Activated CD4-positive, alpha-beta T cell treated with anti-CD3 and anti-CD28 coated beads, Interleukin-2, amount 50 U/mL, for 24 hours (primary cell): ENCODE measurements around the gene FAT2.

Experiments used
- DNase-seq, 2 donors: peaks; one replicate each; pipeline ENCODE4 v3.0.0-alpha.2; 2020; ENCODE audit warnings: low read depth in 1 of 2, low spot score in 1 of 2

The FAT2 gene

DNA sequence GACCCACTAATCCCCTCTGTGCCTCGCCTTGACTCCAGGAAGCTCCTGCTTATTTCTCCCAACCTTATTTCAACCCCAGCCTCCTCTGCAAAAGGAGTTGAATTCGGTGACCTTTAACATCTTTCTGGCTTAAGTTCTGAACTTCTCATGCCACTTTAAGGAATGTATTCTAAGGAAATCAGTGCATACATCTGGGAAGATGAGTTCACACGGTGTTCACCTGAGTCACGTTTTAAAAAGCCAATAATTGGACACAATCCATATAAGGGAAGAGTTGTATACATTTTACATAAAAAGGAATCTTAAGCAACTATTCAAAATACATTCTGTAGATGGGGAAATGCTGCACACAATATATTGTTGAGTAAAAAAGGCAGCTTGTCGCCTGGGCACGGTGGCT, 33.2 kb downstream of the FAT2 start:
- DNase-seq: no peak

DNA sequence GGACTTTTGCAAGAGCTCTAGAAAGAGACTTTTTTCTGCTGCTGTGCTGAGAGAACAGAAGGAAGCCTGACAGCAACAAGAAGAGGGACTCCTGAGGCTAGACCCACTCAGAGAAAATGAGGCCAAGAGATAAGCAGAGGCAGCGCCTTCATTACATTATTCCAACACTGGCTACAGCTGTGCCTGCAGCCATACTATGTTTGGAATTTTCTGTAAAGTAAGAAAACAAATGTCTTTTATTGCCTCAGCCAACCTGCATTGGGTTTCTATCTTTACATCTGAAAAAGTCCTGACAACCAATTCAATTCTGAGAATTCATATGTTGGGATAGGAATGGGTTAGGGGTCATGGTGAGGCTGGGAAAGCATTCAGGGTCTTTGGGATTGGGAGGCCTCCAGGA, 33.7 kb downstream of the FAT2 start:
- DNase-seq: no peak

DNA sequence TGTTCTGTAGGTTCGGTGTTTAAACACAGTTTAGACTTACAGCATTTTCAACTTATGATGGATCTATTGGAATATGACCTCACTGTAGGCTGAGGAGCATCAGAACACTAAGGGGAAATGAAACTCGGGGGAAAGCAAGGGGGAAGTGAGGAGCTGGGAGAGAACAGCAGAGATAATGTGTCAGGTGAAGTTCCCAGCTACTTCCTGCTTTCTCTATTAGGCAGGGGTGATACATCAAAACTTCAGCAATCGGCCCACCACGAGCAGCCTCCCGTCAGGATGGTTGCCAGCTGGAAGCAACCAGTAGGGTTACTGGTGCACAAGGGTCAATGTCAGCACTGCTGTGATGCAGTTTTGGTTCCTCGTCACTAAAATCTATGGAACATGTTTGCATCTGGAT, 34.3 kb downstream of the FAT2 start:
- no peak for DNase-seq

DNA sequence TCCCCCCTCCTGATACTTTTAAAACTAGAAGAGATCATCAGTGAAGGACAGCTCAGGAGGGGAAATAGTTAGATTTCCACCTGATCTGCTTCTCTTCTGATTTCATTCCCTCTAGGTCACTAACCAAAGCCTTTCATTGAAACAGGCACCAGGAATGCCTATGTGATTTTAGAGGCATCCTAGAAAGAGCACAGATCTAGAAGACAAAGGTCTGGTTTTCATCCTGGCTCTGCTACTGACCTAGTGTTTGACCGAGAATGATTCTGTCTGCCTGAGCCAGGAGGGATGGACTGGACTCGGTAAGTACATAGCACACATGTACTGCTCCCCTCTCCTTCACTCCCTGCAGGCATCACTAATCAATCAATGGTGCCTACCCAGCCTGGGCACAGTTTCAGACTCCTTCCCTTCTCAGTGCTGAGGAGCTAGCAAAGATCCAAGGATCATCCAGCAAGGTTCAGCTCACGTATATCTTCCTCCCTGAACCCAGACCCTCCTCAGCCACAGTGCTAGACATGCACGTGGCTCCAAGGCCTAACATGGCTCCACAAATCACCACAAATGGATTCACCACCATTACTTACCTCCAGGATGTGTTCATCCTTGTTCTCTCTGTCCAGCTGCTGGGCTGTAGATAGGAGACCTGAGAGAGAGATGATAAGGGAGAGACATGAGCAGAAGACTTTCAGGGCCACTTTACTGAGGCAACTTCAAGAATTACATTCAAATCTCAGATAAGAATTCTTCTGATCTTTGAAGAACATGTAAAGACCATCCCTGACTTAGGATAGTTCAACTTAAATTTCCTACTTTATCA, 35.2 kb downstream of the FAT2 start:
- no peak for DNase-seq

DNA sequence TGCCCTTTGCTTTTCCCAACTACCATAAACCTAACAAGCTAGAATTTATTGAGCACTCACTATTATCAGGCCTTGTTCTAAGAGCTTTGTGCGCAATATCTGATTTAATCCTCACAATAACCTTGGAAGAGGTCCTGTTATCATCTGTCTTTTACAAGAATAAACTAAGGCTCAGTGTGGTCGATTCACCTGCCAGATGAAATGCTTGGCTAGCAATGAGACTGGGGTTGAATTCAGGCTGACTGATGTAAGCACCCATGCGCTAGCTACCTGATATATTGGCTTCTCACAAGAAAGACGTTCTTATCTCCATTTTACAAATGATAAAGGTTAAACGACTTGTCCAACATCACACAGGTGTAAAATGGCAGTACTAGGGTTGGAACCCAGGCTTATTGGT, 37.4 kb downstream of the FAT2 start:
- no peak for DNase-seq

DNA sequence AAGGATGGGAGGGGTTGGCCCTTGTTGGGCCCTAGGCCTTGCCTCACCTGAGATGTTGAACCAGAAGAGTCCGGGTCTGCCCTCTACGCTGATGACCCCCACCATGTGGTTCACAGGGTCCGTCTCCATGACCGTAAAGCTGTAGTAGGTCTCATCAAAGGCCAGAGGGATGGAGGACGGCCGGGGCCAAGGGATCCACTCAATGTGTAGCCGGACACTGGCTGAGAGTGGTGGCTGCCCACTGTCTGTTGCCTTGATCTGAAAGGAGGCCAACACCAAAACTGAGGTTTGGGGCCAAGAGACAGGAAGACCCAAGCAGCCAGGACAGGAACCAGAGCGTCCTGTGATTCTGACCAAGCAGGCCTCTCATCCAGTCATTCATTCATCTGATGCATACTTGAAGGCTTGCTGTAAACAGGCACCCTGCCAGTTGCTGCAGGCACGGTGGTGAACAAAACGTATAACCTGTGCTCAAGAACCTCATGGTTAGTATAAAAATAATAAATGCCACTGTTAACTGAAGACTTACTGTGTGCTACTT, 37.9 kb downstream of the FAT2 start:
- DNase-seq: no peak

DNA sequence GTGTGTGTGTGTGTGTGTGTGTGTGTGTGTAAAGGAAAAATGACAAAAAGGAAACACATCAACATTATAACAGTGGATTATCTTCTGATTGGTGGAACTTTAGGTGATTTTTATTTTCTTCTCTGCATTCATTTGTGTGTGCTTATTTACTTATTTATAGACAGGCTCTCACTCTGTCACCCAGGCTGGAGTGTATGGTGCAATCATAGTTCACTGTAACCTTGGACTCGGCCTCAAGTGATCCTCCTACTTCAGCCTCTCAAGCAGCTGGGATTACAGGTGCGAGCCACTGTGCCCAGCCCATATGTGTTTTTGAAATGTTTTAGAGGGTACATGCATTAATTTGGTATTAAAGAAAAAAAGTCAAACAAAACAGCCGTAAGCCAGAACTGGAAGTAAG, 39.1 kb downstream of the FAT2 start:
- no peak for DNase-seq

DNA sequence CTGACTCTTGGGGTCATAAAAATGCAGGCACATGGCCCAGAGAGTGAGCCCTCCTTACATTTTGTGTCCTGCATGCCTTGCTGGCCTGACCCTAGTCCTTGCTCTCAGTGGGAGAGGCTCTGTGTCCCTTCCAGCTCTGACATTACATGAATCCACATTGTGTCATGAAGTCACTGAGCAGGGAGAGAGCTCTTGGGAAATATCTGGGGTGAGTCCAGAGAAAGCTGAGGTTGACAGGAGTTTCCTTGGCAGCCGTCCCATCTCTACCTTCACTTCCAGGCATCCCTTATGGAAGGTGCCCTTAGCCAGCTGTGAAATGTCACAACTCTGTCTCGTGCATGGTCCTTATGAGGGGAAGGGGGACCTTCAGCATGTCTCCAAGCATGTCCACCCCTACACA, 41.0 kb downstream of the FAT2 start:
- DNase-seq: no peak

DNA sequence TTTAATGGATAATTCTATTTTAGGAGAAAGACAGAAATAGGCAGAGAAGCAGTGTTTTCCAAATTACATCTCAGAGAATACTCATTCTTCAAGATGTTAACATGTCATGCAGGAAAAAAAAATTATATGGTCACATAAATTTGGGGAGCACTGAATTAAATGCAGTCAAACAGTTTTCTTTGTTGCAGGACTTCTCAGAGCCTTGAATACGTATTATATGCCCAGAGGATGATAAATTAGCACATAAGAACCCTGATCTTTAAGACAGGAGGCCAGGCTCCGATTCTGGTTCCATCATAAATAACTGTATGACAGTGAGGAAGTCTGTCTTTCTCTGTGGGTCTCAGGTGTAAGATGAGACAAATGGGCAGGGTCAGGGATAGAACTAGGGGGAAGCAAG, 41.4 kb downstream of the FAT2 start:
- DNase-seq: no peak

DNA sequence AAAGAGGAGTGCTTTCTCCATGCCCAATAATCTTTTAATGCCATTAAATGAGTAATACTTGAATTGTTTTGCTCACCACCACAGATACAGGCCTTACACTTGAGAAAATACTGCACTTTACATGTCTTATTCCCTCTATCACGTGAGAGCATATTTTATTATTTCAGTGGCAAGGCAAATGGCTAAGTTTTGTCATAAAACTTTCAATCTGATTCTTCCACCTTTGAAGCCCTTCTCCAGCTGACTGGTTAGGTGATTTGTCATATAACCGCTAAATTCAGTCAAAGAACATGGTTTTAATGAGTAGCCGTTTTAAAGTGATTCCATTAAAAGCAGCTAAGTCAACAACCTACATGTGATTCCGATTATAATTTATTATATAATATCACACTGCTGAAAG, 43.8 kb downstream of the FAT2 start:
- no peak for DNase-seq

DNA sequence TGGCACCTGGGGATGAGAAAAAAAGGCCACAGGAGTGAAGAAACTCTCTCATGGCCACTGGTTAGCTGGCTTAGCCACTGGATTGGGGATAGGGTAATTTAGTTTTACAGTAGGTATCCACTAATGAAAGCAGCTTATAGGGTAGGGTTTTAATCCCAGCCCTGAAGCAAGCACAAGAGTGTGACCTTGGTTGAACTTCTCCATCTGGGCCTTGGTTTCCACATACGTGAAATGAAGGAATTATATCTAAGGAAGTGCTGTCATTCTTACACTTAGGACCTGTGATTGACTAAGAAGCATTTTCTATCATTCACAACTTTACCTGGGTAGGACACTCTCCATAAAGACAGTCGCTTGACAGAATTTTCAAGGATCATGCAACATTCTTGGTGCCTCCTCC, 49.6 kb downstream of the FAT2 start:
- DNase-seq: no peak
